Astrocyte of the spinal cord (primary cell): ENCODE data around the gene CLIC6.
A peak's percentile ranks its signal among the peaks of the same experiment; 100 is the strongest.

ENCODE experiments used
- DNase-seq: peaks from one replicate; pipeline ENCODE4 v3.0.0; 2011; ENCODE audit warnings: low read depth, low spot score
- H3K4me3 ChIP-seq: 2 replicates; pipeline ENCODE4 v1.5.1; 2011; ENCODE audit warnings: low read depth, mild to moderate bottlenecking, low read length, moderate library complexity
- CTCF ChIP-seq: IDR thresholded peaks from 2 replicates; pipeline ENCODE4 v1.5.1; 2012; ENCODE audit warnings: low read depth, mild to moderate bottlenecking, low read length, inconsistent platforms
- in situ Hi-C: cut with HindIII; loops from 2 replicates; pipeline ENCODE4 v1.10.0; 2017; ENCODE audit warnings: low sequenced_read_pairs

Gene CLIC6

DNA sequence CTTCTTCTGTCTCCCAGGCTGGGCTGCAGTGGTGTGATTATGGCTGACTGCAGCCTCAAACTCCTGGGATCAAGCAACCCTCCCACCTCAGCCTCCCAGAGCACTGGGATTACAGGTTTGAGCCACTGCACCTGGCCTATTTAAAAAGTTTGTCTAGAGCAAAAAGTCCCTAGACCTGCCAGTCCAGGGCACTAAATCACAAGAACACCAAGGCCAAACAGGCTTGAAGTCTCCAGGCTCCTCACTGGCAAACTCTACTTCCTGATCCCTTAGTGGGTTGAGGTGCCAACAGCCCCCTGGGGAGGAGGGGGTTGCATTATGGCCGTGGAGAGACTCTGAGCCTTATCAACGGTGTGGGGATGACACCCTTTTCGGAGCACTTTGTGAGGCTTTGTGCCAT lies 76.0 kb downstream of the CLIC6 start:
- no peak for TF ChIP-seq CTCF
- in situ Hi-C loops, result no loop called here
- H3K4me3 ChIP-seq, result no peak overlapping the region
- DNase-seq, result no peak

DNA sequence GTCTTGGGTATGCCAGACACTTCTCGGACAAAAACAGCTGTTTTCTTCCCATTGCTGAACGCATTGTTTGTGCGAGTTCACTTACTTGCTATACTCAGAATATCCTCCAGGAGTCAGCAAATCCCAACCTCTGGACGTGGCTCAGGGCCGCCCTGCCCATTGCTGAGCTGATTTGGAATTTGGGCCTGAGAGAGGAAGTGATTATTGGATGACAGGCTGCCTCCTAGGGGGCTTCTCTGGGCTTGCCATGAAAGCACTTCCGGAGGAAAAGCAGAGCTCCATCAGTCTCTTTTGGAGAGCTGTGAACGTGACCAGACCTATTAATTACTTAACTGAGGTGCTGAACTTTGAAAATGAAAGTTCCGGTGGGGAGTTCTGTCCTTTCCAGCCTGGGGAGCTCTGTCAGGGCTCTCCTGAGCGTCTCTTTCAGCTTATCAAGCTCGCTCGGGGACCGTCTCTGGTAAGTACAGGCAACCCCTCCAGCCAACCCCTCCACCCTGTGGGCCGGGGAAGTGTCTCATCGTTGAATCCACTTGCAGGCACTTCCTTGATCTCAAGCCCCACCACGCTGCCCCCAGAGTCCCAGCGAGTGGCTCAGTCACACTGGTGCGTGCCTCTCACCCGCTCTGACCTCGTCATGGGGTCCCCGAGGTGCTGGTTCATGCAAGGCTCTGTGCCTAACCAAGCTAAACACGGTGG lies 76.9 kb downstream of the CLIC6 start:
- in situ Hi-C loops, result no loop called here
- peak; percentile 87 for TF ChIP-seq CTCF
- DNase-seq, result peak; percentile 87
- peak overlapping the region; percentile 14 for H3K4me3 ChIP-seq

DNA sequence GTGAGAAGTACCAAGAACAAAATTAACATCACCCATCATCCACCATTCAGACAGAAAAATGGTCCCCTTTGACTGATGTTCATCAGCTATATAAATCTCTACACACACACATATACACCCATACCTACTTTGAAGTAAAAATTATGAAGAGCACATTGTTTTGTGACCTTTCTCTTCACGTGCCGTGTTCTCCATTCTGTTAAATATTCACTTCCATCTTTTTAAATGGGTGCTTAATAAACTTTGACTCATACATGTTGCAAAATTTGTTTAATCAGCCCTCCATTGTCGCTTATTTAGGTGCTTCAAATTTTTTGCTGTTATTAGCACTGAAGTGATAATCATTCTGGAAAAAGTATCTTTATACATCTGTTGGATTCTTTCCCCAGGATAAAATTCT lies 80.1 kb downstream of the CLIC6 start:
- TF ChIP-seq CTCF, result no peak
- DNase-seq, result no peak
- in situ Hi-C loops, result no loop called here
- H3K4me3 ChIP-seq, result no peak overlapping the region

DNA sequence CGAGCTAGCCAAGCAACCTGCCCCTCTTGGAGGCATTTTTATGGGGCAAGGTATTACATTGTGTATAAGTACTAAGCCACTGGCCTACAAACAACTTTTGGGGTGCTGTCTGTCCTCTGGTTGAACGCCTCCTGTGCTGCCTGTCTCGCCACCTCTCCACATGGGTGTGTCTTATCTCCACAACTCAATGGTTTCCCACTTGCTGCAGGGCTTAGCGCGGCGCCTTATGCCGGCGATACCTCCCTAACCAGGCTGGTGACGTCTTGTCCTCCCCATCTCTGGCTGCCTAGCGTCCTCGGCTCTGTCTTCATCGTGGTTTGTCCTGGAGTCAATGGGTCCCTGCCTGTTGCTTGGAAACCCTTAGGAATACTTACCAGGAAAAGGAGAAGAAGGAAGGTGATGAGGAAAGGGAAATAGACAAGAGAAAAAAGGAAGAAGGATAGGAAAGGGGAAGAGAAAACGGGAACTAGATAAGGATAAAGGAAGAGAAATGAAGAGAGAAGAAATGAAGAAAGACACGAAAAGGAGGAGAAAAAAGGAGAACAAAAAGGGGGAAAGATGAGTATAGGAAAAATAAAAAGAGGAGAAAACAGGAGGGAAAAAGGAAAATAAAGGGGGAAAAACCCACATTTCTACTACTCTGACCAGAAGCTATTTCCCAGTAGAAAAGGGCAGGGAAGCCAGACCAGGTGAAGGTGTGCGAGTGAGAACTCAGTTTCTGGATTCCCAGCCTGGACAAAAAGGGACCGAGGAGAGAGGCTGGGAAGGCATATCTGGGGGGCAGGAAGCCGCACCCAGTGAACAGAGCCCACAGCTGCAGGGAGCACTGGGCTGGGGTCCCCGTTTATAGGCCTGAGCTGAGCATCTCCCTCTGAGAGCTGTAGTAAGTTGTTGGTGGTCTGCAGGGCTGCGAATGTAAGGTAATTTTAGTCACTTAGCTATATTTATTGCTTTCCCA lies 86.2 kb downstream of the CLIC6 start:
- no peak overlapping the region for H3K4me3 ChIP-seq
- TF ChIP-seq CTCF, result no peak
- in situ Hi-C loops, result no loop called here
- DNase-seq, result no peak

GRCh38 chr21:34761758-34762330 lies 93.0 kb downstream of the CLIC6 start:
- TF ChIP-seq CTCF, result no peak
- H3K4me3 ChIP-seq, result no peak overlapping the region
- in situ Hi-C loops, result no loop called here
- no peak for DNase-seq

GRCh38 chr21:34762786-34763185 lies 94.0 kb downstream of the CLIC6 start:
- no peak for TF ChIP-seq CTCF
- in situ Hi-C loops, result no loop called here
- peak; percentile 66 for DNase-seq
- no peak overlapping the region for H3K4me3 ChIP-seq
